GM12878 (cell line): ENCODE data around the gene ANKRD60. TPM values are rescaled to one million over a fixed set of nuclear protein-coding genes. Genes with fewer than 3 reads are reported as not detected.
A peak's percentile ranks its signal among the peaks of the same experiment; 100 is the strongest.

ENCODE experiments used
- ATAC-seq: fragments of 200-7000 bp; cut with Tn5 transposase; 3 replicates; pipeline ENCODE4 v1.9.1; 2020; ENCODE audit warnings: mild to moderate bottlenecking, moderate library complexity
- BruUV-seq: library from RNA; stranded (reverse); fragments of 400-500 nt; replicated peaks from 2 replicates; lab custom pipeline; 2021; lab: Mats Ljungman, UMichigan
- CTCF ChIA-PET: fragments of 300-600 bp; sonication (Branson Sonifier 250); formaldehyde crosslinking; extraction: SDS; loops from one replicate; lab custom pipeline; 2021; ENCODE audit warnings: inconsistent platforms; lab: Yijun Ruan, JAX
- POLR2A ChIA-PET: fragments of 350-600 bp; formaldehyde crosslinking; extraction: SDS; loops from one replicate; lab custom pipeline; 2021; ENCODE audit warnings: inconsistent platforms; lab: Charles Lee
- RAD21 ChIA-PET: fragments of 300-600 bp; sonication (Branson Sonifier 250); formaldehyde crosslinking; loops from one replicate; lab custom pipeline; 2023; ENCODE audit warnings: antibody characterized with exemption; ENCODE audit not compliant: unreplicated experiment; lab: Charles Lee
- SMC1A ChIA-PET: fragments of 300-600 bp; sonication (Branson Sonifier 250); formaldehyde crosslinking; loops from one replicate; lab custom pipeline; 2023; ENCODE audit not compliant: unreplicated experiment, uncharacterized antibody; lab: Charles Lee
- DNase-seq: peaks from one replicate; pipeline ENCODE4 v3.0.0-alpha.2; 2011; ENCODE audit warnings: low read depth, low spot score
- FAIRE-seq: peaks from 3 replicates; lab custom pipeline; 2011; peaks lifted over from hg19 to GRCh38; lab: Jason Lieb, UNC
- H2AFZ ChIP-seq: 2 replicates; pipeline ENCODE4 v1.6.0; 2011; ENCODE audit warnings: low read depth, low read length, control low read depth; ENCODE audit not compliant: control insufficient read depth
- H3K27ac ChIP-seq: 2 replicates; pipeline ENCODE4 v1.5.1; 2011; ENCODE audit warnings: control low read depth; ENCODE audit not compliant: control insufficient read depth, insufficient read depth
- H3K27me3 ChIP-seq, 2 experiments: replicated peaks in 1 of 2; 2 replicates each; pipeline versions ENCODE4 v1.6.0 to v1.6.1; 2011; ENCODE audit warnings: low read length in 1 of 2; ENCODE audit not compliant: control insufficient read depth in 2 of 2, insufficient read depth in 2 of 2
- H3K36me3 ChIP-seq, 2 experiments: 2 replicates each; pipeline ENCODE4 v1.5.1; 2011; ENCODE audit warnings: low read length in 1 of 2; ENCODE audit not compliant: control insufficient read depth in 2 of 2, insufficient read depth in 2 of 2
- H3K4me1 ChIP-seq: 2 replicates; pipeline ENCODE4 v1.6.1; 2011; ENCODE audit warnings: mild to moderate bottlenecking, low read length, moderate library complexity, mixed read lengths; ENCODE audit not compliant: control insufficient read depth, insufficient read depth
- H3K4me2 ChIP-seq: 2 replicates; pipeline ENCODE4 v1.6.0; 2011; ENCODE audit warnings: control low read depth; ENCODE audit not compliant: control insufficient read depth, insufficient read depth
- H3K4me3 ChIP-seq: fragments of 200-600 bp; sonication (generic); 2 replicates; pipeline ENCODE4 v1.5.1; 2016
- H3K79me2 ChIP-seq: 2 replicates; pipeline ENCODE4 v1.6.0; 2011; ENCODE audit warnings: low read length; ENCODE audit not compliant: control insufficient read depth, insufficient read depth
- H3K9ac ChIP-seq: 2 replicates; pipeline ENCODE4 v1.8.0; 2011; ENCODE audit warnings: low read length, control low read depth, mixed read lengths; ENCODE audit not compliant: control insufficient read depth, insufficient read depth
- H3K9me3 ChIP-seq: replicated peaks from 3 replicates; pipeline ENCODE4 v1.5.1; 2011; ENCODE audit warnings: mild to moderate bottlenecking, low read length; ENCODE audit not compliant: control insufficient read depth, insufficient read depth
- H4K20me1 ChIP-seq: 2 replicates; pipeline ENCODE4 v1.6.0; 2011; ENCODE audit not compliant: control insufficient read depth, insufficient read depth
- EP300 ChIP-seq, 2 experiments: fragments of 150-350 bp in 1 of 2; IDR thresholded peaks; 2 replicates each; pipeline ENCODE4 v1.6.1; 2011 to 2012; ENCODE audit warnings: low read depth in 2 of 2, low read length in 2 of 2, borderline replicate concordance in 1 of 2, improper control_type of control experiment in 1 of 2, inconsistent platforms in 1 of 2; ENCODE audit not compliant: control insufficient read depth in 1 of 2
- PAX5 ChIP-seq: IDR thresholded peaks from 2 replicates; pipeline ENCODE4 v1.6.1; 2011; ENCODE audit warnings: low read depth, low read length, borderline replicate concordance
- PKNOX1 ChIP-seq: fragments of 450-650 bp; IDR thresholded peaks from 2 replicates; pipeline ENCODE4 v1.6.1; 2016; ENCODE audit warnings: mild to moderate bottlenecking
- POU2F2 ChIP-seq: IDR thresholded peaks from 3 replicates; pipeline ENCODE4 v1.6.1; 2011; ENCODE audit warnings: low read depth, mild to moderate bottlenecking, low read length, borderline replicate concordance
- SRF ChIP-seq, 2 experiments: IDR thresholded peaks; 2 replicates each; pipeline ENCODE4 v1.6.1; 2011; ENCODE audit warnings: low read depth in 2 of 2, low read length in 2 of 2, mild to moderate bottlenecking in 1 of 2, moderate library complexity in 1 of 2
- WRNIP1 ChIP-seq: IDR thresholded peaks from 2 replicates; pipeline ENCODE4 v1.6.1; 2011; ENCODE audit warnings: low read depth, low read length, improper control_type of control experiment, borderline replicate concordance
- WGBS: methylation state at CpG from one replicate; pipeline ENCODE4 v1.1.6; 2016; ENCODE audit warnings: low lambda C conversion rate; ENCODE audit not compliant: insufficient replicate concordance, insufficient coverage; ENCODE audit errors: missing lambda C conversion rate; 5-methylcytosine and 5-hydroxymethylcytosine counted together
- in situ Hi-C: fragments of 300-500 bp; cut with MboI; formaldehyde crosslinking; loops from 9 replicates; pipeline ENCODE4 v1.14.3; 2018; ENCODE audit warnings: mixed read lengths
- intact Hi-C: fragments of 100-400 bp; cut with micrococcal nuclease; formaldehyde crosslinking; loops from one replicate; pipeline ENCODE4 v1.14.2; 2022; ENCODE audit not compliant: unreplicated experiment
- polyA plus RNA-seq, 11 experiments: library from polyadenylated mRNA; depleted of rRNA in 4 of 11; unstranded in 6 of 11; stranded (reverse) in 5 of 11; fragments of >200 nt; fragmentation: Nextera tagmentation in 4 of 11; fragmentation: Illumina TruSeq in 1 of 11; extraction: Ambion mirVana in 4 of 11; extraction: Trizol in 1 of 11; gene quantifications; 1 replicate in 1 of 11; 2 replicates in 10 of 11; pipeline versions ENCODE4 v1.2.1 to v1.2.3, GENCODE V29; 2011 to 2016; ENCODE audit warnings: inconsistent platforms in 2 of 11, missing spikeins in 2 of 11, low read depth in 1 of 11
- total RNA-seq, 4 experiments: library from RNA; depleted of rRNA in 3 of 4; stranded (reverse); fragments of >200 nt in 3 of 4; fragmentation: Illumina TruSeq in 1 of 4; extraction: Trizol in 1 of 4; gene quantifications; 2 replicates each; pipeline versions ENCODE4 v1.2.1 to v1.2.3, GENCODE V29; 2013 to 2021
- TF ChIP-seq, protein P1 (sequence below): IDR thresholded peaks from 2 replicates; pipeline ENCODE4 v1.6.1; 2011; ENCODE audit warnings: borderline replicate concordance, low read depth, mild to moderate bottlenecking, moderate library complexity, low read length; ENCODE audit not compliant: insufficient read depth, poor library complexity, severe bottlenecking
- TF ChIP-seq, protein P2 (sequence below): fragments of 450-650 bp; IDR thresholded peaks from 2 replicates; pipeline ENCODE4 v1.6.1; 2017; ENCODE audit warnings: borderline replicate concordance

The ANKRD60 gene
- total and polyA plus RNA-seq, 10 of the 15 experiments (the other 5 are each of a cell fraction or from before 2014, with no cell fraction given), result not detected

- no peak for TF ChIP-seq PAX5
- TF ChIP-seq, protein P1, sequence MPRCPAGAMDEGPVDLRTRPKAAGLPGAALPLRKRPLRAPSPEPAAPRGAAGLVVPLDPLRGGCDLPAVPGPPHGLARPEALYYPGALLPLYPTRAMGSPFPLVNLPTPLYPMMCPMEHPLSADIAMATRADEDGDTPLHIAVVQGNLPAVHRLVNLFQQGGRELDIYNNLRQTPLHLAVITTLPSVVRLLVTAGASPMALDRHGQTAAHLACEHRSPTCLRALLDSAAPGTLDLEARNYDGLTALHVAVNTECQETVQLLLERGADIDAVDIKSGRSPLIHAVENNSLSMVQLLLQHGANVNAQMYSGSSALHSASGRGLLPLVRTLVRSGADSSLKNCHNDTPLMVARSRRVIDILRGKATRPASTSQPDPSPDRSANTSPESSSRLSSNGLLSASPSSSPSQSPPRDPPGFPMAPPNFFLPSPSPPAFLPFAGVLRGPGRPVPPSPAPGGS, result no peak
- TF ChIP-seq, protein P2, sequence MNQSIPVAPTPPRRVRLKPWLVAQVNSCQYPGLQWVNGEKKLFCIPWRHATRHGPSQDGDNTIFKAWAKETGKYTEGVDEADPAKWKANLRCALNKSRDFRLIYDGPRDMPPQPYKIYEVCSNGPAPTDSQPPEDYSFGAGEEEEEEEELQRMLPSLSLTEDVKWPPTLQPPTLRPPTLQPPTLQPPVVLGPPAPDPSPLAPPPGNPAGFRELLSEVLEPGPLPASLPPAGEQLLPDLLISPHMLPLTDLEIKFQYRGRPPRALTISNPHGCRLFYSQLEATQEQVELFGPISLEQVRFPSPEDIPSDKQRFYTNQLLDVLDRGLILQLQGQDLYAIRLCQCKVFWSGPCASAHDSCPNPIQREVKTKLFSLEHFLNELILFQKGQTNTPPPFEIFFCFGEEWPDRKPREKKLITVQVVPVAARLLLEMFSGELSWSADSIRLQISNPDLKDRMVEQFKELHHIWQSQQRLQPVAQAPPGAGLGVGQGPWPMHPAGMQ, result no peak
- TF ChIP-seq POU2F2, result no peak
These were observed 45.9 kb upstream of the ANKRD60 start (continued) for GRCh38 chr20:58274384-58274783.

DNA sequence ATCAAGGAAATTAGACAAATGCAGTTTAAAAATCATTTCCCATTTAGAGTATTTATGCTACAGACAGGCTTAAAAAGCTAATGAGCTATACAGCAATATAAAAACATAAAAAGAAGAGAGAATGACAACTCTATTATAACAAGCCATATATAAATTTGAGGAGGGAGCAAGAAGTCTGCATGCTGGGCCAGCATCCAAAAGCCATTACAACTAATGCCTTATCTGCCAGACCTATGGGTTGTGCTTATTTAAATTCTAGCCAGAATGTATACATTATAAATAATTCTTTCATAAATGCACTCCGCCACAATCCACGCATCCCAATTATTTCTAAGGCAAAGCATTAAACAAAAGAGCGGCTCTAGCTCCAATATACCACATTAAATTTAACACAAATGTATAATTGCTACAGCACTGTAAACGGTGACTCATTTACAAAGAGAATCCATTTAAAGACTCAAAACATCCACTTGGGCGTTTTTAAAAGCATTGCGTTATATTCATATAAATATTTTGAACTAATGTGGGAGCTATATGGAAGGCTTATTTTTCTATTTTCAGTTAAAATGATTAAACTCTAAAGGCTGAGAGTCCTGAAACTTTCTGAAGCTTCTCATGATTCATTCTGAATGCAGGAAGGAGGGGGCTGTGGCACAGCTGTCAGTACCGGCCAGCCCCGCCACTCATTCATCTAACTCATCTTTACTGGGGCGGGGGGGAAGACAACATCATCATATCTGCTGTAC is 43.3 kb upstream of the ANKRD60 start:
- Histone ChIP-seq H4K20me1 (no peaks in the 10 kb centered on the region), H3K36me3 (peaks cover 2 to 8% of the 10 kb centered on the region in 2 experiments), H3K4me2 (no peak overlapping the region), H3K79me2 (no peaks in the 10 kb centered on the region), H3K27ac (no peak overlapping the region), H3K9ac (no peak overlapping the region), H3K4me1 (no peaks in the 10 kb centered on the region), H3K4me3 (no peak overlapping the region), H3K27me3 (no peaks in the 10 kb centered on the region), H2AFZ (no peak overlapping the region), H3K9me3 (no peaks in the 10 kb centered on the region; the same call in 2 of the 3 replicates)
- no peak for FAIRE-seq
- CTCF ChIA-PET, result interaction anchor here (0.6 to 1.5 kb wide), 2 partner anchors 35 to 434 kb away, joined by 3 read pairs; no protein-coding TSS in a partner anchor
- POLR2A ChIA-PET, result no interaction called here
- SMC1A ChIA-PET, result no interaction called here
- RAD21 ChIA-PET, result no interaction called here
- no TSS peak for BruUV-seq
- intact Hi-C loops (no loop called here), in situ Hi-C loops (no loop called here)
- no peak for DNase-seq
- TF ChIP-seq EP300 (IDR thresholded peaks at IDR 0.05; ENCODE audit: borderline replicate concordance in 1 of 2, control insufficient read depth in 1 of 2, low read depth in 2 of 2, low read length in 2 of 2) (no peak), WRNIP1 (no peak), SRF (IDR thresholded peaks at IDR 0.05; ENCODE audit: low read depth in 2 of 2, low read length in 2 of 2) (no peak), PKNOX1 (peak; percentile 35; the same call in 1 of the 2 replicates)
- ATAC-seq, result no peak
- 32% methylated on average over 9 of the region's 9 CpGs for WGBS
